Upper lobe of right lung (tissue), 1 donor: ENCODE results near the gene FAM227A. TPM values are rescaled to one million over a fixed set of nuclear protein-coding genes. Genes with fewer than 3 reads are reported as not detected.

Source experiments
- ATAC-seq: fragments of 200-7000 bp; cut with Tn5 transposase; one replicate; pipeline ENCODE4 v1.9.1; 2020; ENCODE audit warnings: mild to moderate bottlenecking, moderate library complexity
- DNase-seq: peaks from one replicate; pipeline ENCODE4 v3.0.0-alpha.2; 2020
- H3K27ac ChIP-seq: fragments of 200-600 bp; one replicate; pipeline ENCODE4 v1.8.0; 2022
- H3K27me3 ChIP-seq: fragments of 200-600 bp; one replicate; pipeline ENCODE4 v1.8.0; 2022; ENCODE audit warnings: mild to moderate bottlenecking
- H3K36me3 ChIP-seq: fragments of 200-600 bp; one replicate; pipeline ENCODE4 v1.8.0; 2022
- H3K4me1 ChIP-seq: fragments of 200-600 bp; one replicate; pipeline ENCODE4 v1.8.0; 2022
- H3K4me3 ChIP-seq: fragments of 200-600 bp; one replicate; pipeline ENCODE4 v1.8.0; 2022; ENCODE audit warnings: mild to moderate bottlenecking
- H3K9me3 ChIP-seq: fragments of 200-600 bp; one replicate; pipeline ENCODE4 v1.8.0; 2022
- CTCF ChIP-seq: fragments of 200-600 bp; IDR thresholded peaks from one replicate; pipeline ENCODE4 v1.8.0; 2022; ENCODE audit warnings: antibody characterized with exemption
- intact Hi-C: fragments of 100-400 bp; cut with DNase I; formaldehyde crosslinking; loops from one replicate; pipeline ENCODE4 v1.11.0; 2022
- total RNA-seq: library from RNA; stranded (reverse); fragmentation: NEBNext Ultra II Directional; extraction: Animal tissue kit (Norgen Biotek cat#: 25700); gene quantifications from one replicate; pipeline ENCODE4 v1.2.1, GENCODE V29; 2021
- donor health status: DM: no; HTN: yes; CAD: no; lungs with severe emphysema.

The FAM227A gene
- total RNA-seq, 1 donor from 2014 or later, result 0.98 TPM

GRCh38 chr22:38566726-38567504 lies 89.3 kb downstream of the FAM227A start:
- intact Hi-C loops, result no loop called here
- TF ChIP-seq CTCF, result no peak
- DNase-seq (no peak), ATAC-seq (no peak)
- Histone ChIP-seq H3K4me1 (peaks cover 6% of the 10 kb centered on the region), H3K4me3 (no peak overlapping the region), H3K27ac (no peak overlapping the region), H3K27me3 (no peaks in the 10 kb centered on the region), H3K36me3 (no peaks in the 10 kb centered on the region), H3K9me3 (no peaks in the 10 kb centered on the region)

- Histone ChIP-seq H3K9me3 (no peaks in the 10 kb centered on the region), H3K36me3 (no peaks in the 10 kb centered on the region), H3K27ac (no peak overlapping the region), H3K4me1 (no peaks in the 10 kb centered on the region), H3K27me3 (no peaks in the 10 kb centered on the region), H3K4me3 (no peak overlapping the region)
- DNase-seq (no peak), ATAC-seq (no peak)
- intact Hi-C loops, result no loop called here
- no peak for TF ChIP-seq CTCF
Observed at GRCh38 chr22:38565441-38565840, 90.8 kb downstream of the FAM227A start.

GRCh38 chr22:38564669-38565068 lies 91.5 kb downstream of the FAM227A start:
- ATAC-seq (peak; percentile 39), DNase-seq (no peak)
- no peak overlapping the region for H3K4me3 ChIP-seq
- TF ChIP-seq CTCF, result no peak
- no peaks in the 10 kb centered on the region for H3K4me1 ChIP-seq
- no peak overlapping the region for H3K27ac ChIP-seq
- no peaks in the 10 kb centered on the region for H3K36me3 ChIP-seq
- H3K9me3 ChIP-seq, result no peaks in the 10 kb centered on the region
- H3K27me3 ChIP-seq, result no peaks in the 10 kb centered on the region
- intact Hi-C loops, result no loop called here

GRCh38 chr22:38554281-38554680 lies 101.9 kb downstream of the FAM227A start:
- TF ChIP-seq CTCF, result no peak
- no peak for DNase-seq
- H3K4me1 ChIP-seq, result no peaks in the 10 kb centered on the region

GRCh38 chr22:38549101-38549894 lies 106.9 kb downstream of the FAM227A start:
- no peaks in the 10 kb centered on the region for H3K36me3 ChIP-seq
- ATAC-seq, result peak; percentile 31
- TF ChIP-seq CTCF, result no peak
- DNase-seq, result no peak
- no peak overlapping the region for H3K4me3 ChIP-seq
- H3K27ac ChIP-seq, result peak overlapping the region; percentile 15
- no peaks in the 10 kb centered on the region for H3K9me3 ChIP-seq
- intact Hi-C loops, result no loop called here
- H3K4me1 ChIP-seq, result no peaks in the 10 kb centered on the region
- H3K27me3 ChIP-seq, result no peaks in the 10 kb centered on the region

More at GRCh38 chr22:38554281-38554680, 101.9 kb downstream of the FAM227A start:
- ATAC-seq, result no peak
- H3K9me3 ChIP-seq, result no peaks in the 10 kb centered on the region
- no peaks in the 10 kb centered on the region for H3K27me3 ChIP-seq
- H3K36me3 ChIP-seq, result no peaks in the 10 kb centered on the region
- no peak overlapping the region for H3K27ac ChIP-seq
- no peak overlapping the region for H3K4me3 ChIP-seq
- intact Hi-C loops, result no loop called here
